Mesenchymal stem cell (in vitro differentiated cells and primary cell): ENCODE results near the gene UNC13C.

Source experiments
- DNase-seq: peaks from one replicate; pipeline ENCODE4 v3.0.0-alpha.2; 2013
- H2AFZ ChIP-seq: one replicate; pipeline ENCODE4 v1.6.1; 2013; ENCODE audit warnings: low read depth, mild to moderate bottlenecking, control low read depth, inconsistent platforms, low read length, moderate library complexity
- H2AK5ac ChIP-seq: 2 replicates; pipeline ENCODE4 v1.6.1; 2013; ENCODE audit warnings: low read length, moderate library complexity, mild to moderate bottlenecking, inconsistent platforms; ENCODE audit not compliant: severe bottlenecking
- H2BK120ac ChIP-seq: one replicate; pipeline ENCODE4 v1.6.1; 2013; ENCODE audit warnings: low read depth, mild to moderate bottlenecking, inconsistent platforms, low read length, moderate library complexity
- H2BK12ac ChIP-seq, 2 experiments: one replicate each; pipeline ENCODE4 v1.6.1; 2013; ENCODE audit warnings: inconsistent platforms in 2 of 2, low read length in 2 of 2, mild to moderate bottlenecking in 2 of 2, moderate library complexity in 2 of 2, control low read depth in 1 of 2
- H2BK15ac ChIP-seq: one replicate; pipeline ENCODE4 v1.6.1; 2013; ENCODE audit warnings: mild to moderate bottlenecking, low read depth, inconsistent platforms; ENCODE audit not compliant: poor library complexity, severe bottlenecking
- H2BK5ac ChIP-seq: 2 replicates; pipeline ENCODE4 v1.6.1; 2013; ENCODE audit warnings: low read depth, mild to moderate bottlenecking, low read length, control low read depth, inconsistent platforms; ENCODE audit not compliant: poor library complexity, severe bottlenecking
- H3K14ac ChIP-seq, 2 experiments: one replicate each; pipeline ENCODE4 v1.6.1; 2013; ENCODE audit warnings: inconsistent platforms in 2 of 2, low read length in 2 of 2, control low read depth in 1 of 2, mild to moderate bottlenecking in 1 of 2, moderate library complexity in 1 of 2
- H3K18ac ChIP-seq, 2 experiments: one replicate each; pipeline ENCODE4 v1.6.1; 2013; ENCODE audit warnings: inconsistent platforms in 2 of 2, low read length in 2 of 2, control low read depth in 1 of 2, low read depth in 1 of 2, mild to moderate bottlenecking in 1 of 2
- H3K23ac ChIP-seq, 2 experiments: one replicate each; pipeline ENCODE4 v1.6.1; 2013; ENCODE audit warnings: inconsistent platforms in 2 of 2, low read length in 2 of 2, mild to moderate bottlenecking in 2 of 2, moderate library complexity in 2 of 2, control low read depth in 1 of 2
- H3K27ac ChIP-seq: 2 replicates; pipeline ENCODE4 v1.5.1; 2013; ENCODE audit warnings: mild to moderate bottlenecking, moderate library complexity, low read length, control low read depth, inconsistent platforms; ENCODE audit not compliant: poor library complexity, severe bottlenecking
- H3K27me3 ChIP-seq, 2 experiments: 2 replicates each; pipeline versions ENCODE4 v1.6.1 to v1.7.0; 2013; ENCODE audit warnings: low read length in 2 of 2, mild to moderate bottlenecking in 2 of 2, moderate library complexity in 2 of 2, control low read depth in 1 of 2, inconsistent platforms in 1 of 2; ENCODE audit not compliant: control insufficient read depth in 1 of 2, insufficient read depth in 1 of 2
- H3K36me3 ChIP-seq, 2 experiments: 2 replicates each; pipeline versions ENCODE4 v1.6.1 to v1.7.0; 2013; ENCODE audit warnings: low read length in 2 of 2, control low read depth in 1 of 2, inconsistent platforms in 1 of 2, low read depth in 1 of 2, mild to moderate bottlenecking in 1 of 2; ENCODE audit not compliant: insufficient read depth in 2 of 2, control insufficient read depth in 1 of 2
- H3K4ac ChIP-seq, 2 experiments: one replicate each; pipeline ENCODE4 v1.6.1; 2013; ENCODE audit warnings: inconsistent platforms in 2 of 2, low read length in 2 of 2, mild to moderate bottlenecking in 2 of 2, moderate library complexity in 2 of 2, control low read depth in 1 of 2, low read depth in 1 of 2
- H3K4me1 ChIP-seq: 2 replicates; pipeline ENCODE4 v1.6.1; 2013; ENCODE audit warnings: low read depth, low read length, control low read depth; ENCODE audit not compliant: control insufficient read depth, insufficient read depth
- H3K4me2 ChIP-seq: 2 replicates; pipeline ENCODE4 v1.6.1; 2013; ENCODE audit warnings: low read length, mild to moderate bottlenecking, inconsistent platforms; ENCODE audit not compliant: poor library complexity, severe bottlenecking
- H3K4me3 ChIP-seq, 2 experiments: 2 replicates each; pipeline versions ENCODE4 v1.5.1 to v1.7.0; 2013; ENCODE audit warnings: low read length in 2 of 2, mild to moderate bottlenecking in 2 of 2, control low read depth in 1 of 2, low read depth in 1 of 2; ENCODE audit not compliant: insufficient read depth in 1 of 2
- H3K79me1 ChIP-seq: replicated peaks from 2 replicates; pipeline ENCODE4 v1.6.1; 2013; ENCODE audit warnings: mild to moderate bottlenecking, control low read depth, low read length, inconsistent platforms; ENCODE audit not compliant: poor library complexity, severe bottlenecking
- H3K9ac ChIP-seq: 2 replicates; pipeline ENCODE4 v1.7.0; 2013; ENCODE audit warnings: mild to moderate bottlenecking, low read length, moderate library complexity
- H3K9me3 ChIP-seq: 2 replicates; pipeline ENCODE4 v1.7.0; 2013; ENCODE audit warnings: mild to moderate bottlenecking, low read length; ENCODE audit not compliant: control insufficient read depth
- H4K8ac ChIP-seq: one replicate; pipeline ENCODE4 v1.6.1; 2013; ENCODE audit warnings: inconsistent platforms, mild to moderate bottlenecking, low read length, moderate library complexity
- H4K91ac ChIP-seq: one replicate; pipeline ENCODE4 v1.6.1; 2013; ENCODE audit warnings: mild to moderate bottlenecking, low read length, inconsistent platforms
- WGBS: methylation state at CpG from one replicate; pipeline ENCODE4 v1.1.7; 2013; ENCODE audit warnings: mixed read lengths; 5-methylcytosine and 5-hydroxymethylcytosine counted together

Gene UNC13C

GRCh38 chr15:54638666-54639065 lies 660.4 kb downstream of the UNC13C start:
- no peak overlapping the region for H2BK15ac ChIP-seq

DNA sequence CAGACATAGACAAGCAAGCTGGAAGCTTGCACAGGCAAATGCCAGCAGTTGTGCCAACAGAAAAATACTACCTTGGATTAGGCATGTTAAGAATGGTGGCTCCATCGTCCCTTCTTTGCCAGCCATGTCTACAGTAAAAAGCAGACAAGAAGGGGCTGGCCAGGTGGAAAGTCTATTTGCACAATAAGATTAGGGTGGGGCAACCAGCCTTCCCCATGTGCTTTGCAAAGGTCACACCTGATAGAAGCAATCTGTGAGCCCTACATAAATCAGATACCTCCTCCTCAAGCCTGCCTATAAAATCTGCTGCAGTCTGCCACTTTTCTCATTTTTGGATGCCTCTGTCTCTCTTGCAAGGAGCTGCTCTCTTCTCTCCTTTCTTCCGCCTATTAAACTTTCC lies 662.6 kb downstream of the UNC13C start:
- no peak for DNase-seq
- no peak overlapping the region for H3K4ac ChIP-seq
- no peak overlapping the region for H4K8ac ChIP-seq
- H3K27me3 ChIP-seq: no peaks in the 10 kb centered on the region
- peaks cover 8% of the 10 kb centered on the region for H3K9me3 ChIP-seq
- H2AK5ac ChIP-seq: no peak overlapping the region
- H3K23ac ChIP-seq: no peak overlapping the region
- no peak overlapping the region for H2BK15ac ChIP-seq
- H3K36me3 ChIP-seq: no peaks in the 10 kb centered on the region
- 64% methylated on average over 2 of the region's 2 CpGs for WGBS
- H2BK5ac ChIP-seq: no peak overlapping the region
- H2BK120ac ChIP-seq: no peak overlapping the region
- no peaks in the 10 kb centered on the region for H3K4me1 ChIP-seq
- no peak overlapping the region for H4K91ac ChIP-seq
- no peak overlapping the region for H3K27ac ChIP-seq
- H3K4me2 ChIP-seq: no peak overlapping the region
- H3K9ac ChIP-seq: no peak overlapping the region
- no peaks in the 10 kb centered on the region for H3K79me1 ChIP-seq
- no peak overlapping the region for H2AFZ ChIP-seq
- H3K4me3 ChIP-seq: no peak overlapping the region
- no peak overlapping the region for H3K14ac ChIP-seq
- no peak overlapping the region for H3K18ac ChIP-seq
- H2BK12ac ChIP-seq: no peak overlapping the region

More at GRCh38 chr15:54638666-54639065, 660.4 kb downstream of the UNC13C start:
- no peak overlapping the region for H3K4ac ChIP-seq
- no peak overlapping the region for H3K4me2 ChIP-seq
- no peak overlapping the region for H4K91ac ChIP-seq
- H3K27ac ChIP-seq: no peak overlapping the region
- H4K8ac ChIP-seq: no peak overlapping the region
- no peak overlapping the region for H2AFZ ChIP-seq
- no peak for DNase-seq
- no peak overlapping the region for H2BK5ac ChIP-seq
- H2BK120ac ChIP-seq: no peak overlapping the region
- H3K23ac ChIP-seq: no peak overlapping the region
- H3K36me3 ChIP-seq: no peaks in the 10 kb centered on the region
- no peak overlapping the region for H3K4me3 ChIP-seq
- peaks cover 9% of the 10 kb centered on the region for H3K9me3 ChIP-seq
- H3K14ac ChIP-seq: no peak overlapping the region
- no peak overlapping the region for H2AK5ac ChIP-seq
- H2BK12ac ChIP-seq: no peak overlapping the region
- H3K18ac ChIP-seq: no peak overlapping the region
- H3K9ac ChIP-seq: no peak overlapping the region
- no peaks in the 10 kb centered on the region for H3K4me1 ChIP-seq
- H3K27me3 ChIP-seq: no peaks in the 10 kb centered on the region
- no peaks in the 10 kb centered on the region for H3K79me1 ChIP-seq

GRCh38 chr15:54644796-54645195 lies 666.6 kb downstream of the UNC13C start:
- H2AK5ac ChIP-seq: no peak overlapping the region
- no peak overlapping the region for H2BK5ac ChIP-seq
- WGBS: 79% methylated on average over 2 of the region's 2 CpGs
- no peak overlapping the region for H3K4ac ChIP-seq
- no peak overlapping the region for H4K91ac ChIP-seq
- no peak overlapping the region for H3K9ac ChIP-seq
- no peak overlapping the region for H3K18ac ChIP-seq
- no peak overlapping the region for H2BK12ac ChIP-seq
- H3K14ac ChIP-seq: no peak overlapping the region
- H3K4me2 ChIP-seq: no peak overlapping the region
- peaks cover 13% of the 10 kb centered on the region for H3K9me3 ChIP-seq
- H4K8ac ChIP-seq: no peak overlapping the region
- no peak overlapping the region for H3K4me3 ChIP-seq
- no peaks in the 10 kb centered on the region for H3K27me3 ChIP-seq
- no peak overlapping the region for H2BK120ac ChIP-seq
- no peak overlapping the region for H3K27ac ChIP-seq
- H3K4me1 ChIP-seq: no peaks in the 10 kb centered on the region
- H2BK15ac ChIP-seq: no peak overlapping the region
- no peak overlapping the region for H3K23ac ChIP-seq
- H3K79me1 ChIP-seq: no peaks in the 10 kb centered on the region
- no peak for DNase-seq
- H2AFZ ChIP-seq: no peak overlapping the region
- H3K36me3 ChIP-seq: no peaks in the 10 kb centered on the region

DNA sequence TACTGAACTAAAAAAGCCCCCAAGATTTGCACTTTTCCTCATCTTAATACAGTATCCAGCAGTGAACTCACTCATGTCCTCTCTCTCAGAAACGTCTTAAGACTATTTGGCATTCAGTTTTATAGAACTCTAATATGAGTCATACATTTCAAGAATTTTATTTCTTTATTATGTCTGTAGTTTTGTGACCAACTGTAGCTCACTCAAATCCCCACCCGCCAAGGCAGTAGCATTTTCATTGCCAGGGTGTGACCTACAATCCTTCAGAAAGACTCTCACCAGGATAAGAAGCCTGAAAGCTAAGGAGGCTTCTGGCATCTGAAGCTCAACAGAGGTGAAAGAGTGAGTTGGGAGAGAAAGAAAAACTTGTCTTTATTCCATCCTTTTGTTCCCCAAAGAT lies 681.4 kb downstream of the UNC13C start:
- no CpG with 5 or more reads among the region's 2 CpGs for WGBS
- H4K8ac ChIP-seq: no peak overlapping the region
- H3K36me3 ChIP-seq: no peaks in the 10 kb centered on the region
- H3K9me3 ChIP-seq: peaks cover 7% of the 10 kb centered on the region
- no peak for DNase-seq
- H2AK5ac ChIP-seq: no peak overlapping the region
- no peak overlapping the region for H3K9ac ChIP-seq
- no peak overlapping the region for H4K91ac ChIP-seq
- H3K4ac ChIP-seq: no peak overlapping the region
- H3K27me3 ChIP-seq: no peaks in the 10 kb centered on the region
- H3K18ac ChIP-seq: no peak overlapping the region
- no peak overlapping the region for H3K4me2 ChIP-seq
- no peak overlapping the region for H2BK120ac ChIP-seq
- no peak overlapping the region for H2BK15ac ChIP-seq
- no peak overlapping the region for H3K14ac ChIP-seq
- H2BK12ac ChIP-seq: no peak overlapping the region
- no peaks in the 10 kb centered on the region for H3K79me1 ChIP-seq
- no peak overlapping the region for H3K4me3 ChIP-seq
- H2BK5ac ChIP-seq: no peak overlapping the region
- H2AFZ ChIP-seq: no peak overlapping the region
- H3K4me1 ChIP-seq: no peaks in the 10 kb centered on the region
- H3K23ac ChIP-seq: no peak overlapping the region
- H3K27ac ChIP-seq: no peak overlapping the region
